ENCODE measurements around the gene P3H4. TPM values are rescaled to one million over a fixed set of nuclear protein-coding genes. Genes with fewer than 3 reads are reported as not detected.
A peak's percentile ranks its signal among the peaks of the same experiment; 100 is the strongest.

P3H4 gene
- total and polyA plus RNA-seq, 10 of the 15 experiments (the other 5 are each of a cell fraction or from before 2014, with no cell fraction given): 0.32 to 1.1 (median 0.64) TPM; not detected in 1

DNA sequence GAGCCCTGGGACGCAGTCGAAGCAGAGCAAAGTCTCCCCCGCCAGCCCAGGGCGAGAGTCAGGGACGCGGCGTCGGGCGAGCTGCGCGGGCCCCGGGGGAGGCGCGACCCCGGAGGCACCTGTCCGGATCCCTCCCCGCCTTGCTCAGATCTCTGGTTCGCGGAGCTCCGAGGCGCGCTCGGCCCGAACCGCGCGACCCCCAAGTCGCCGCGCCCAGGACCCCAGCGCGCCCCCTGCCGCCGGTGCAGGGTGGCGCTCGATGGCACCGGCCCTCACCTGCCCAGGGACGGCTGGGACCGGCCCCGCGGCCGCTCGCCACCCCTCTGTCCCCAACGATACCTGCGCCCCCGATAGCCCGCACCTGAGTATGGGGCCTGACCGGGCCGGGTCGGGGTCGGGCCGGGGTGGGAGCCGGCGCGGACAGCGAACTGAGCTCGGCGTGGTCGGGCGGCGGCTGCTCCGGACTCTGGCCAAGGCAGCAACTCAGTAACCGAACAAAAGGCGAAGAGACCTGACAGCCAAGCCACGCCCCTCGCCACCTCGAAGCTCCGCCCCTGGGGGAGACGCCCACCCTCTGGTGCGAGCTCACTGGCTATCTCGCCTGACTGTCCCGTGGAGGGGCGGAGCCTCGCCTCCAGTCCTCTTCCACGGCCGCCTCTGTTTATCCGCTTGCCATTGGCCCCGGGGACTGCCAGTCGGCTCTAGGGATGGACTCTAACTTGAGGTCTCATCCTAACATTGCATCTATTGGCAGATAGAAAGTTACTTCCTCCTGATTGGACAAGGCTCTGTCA is 25.3 kb downstream of the P3H4 start, which contains the start of gene JUP (continued):
- TF ChIP-seq, protein P1, sequence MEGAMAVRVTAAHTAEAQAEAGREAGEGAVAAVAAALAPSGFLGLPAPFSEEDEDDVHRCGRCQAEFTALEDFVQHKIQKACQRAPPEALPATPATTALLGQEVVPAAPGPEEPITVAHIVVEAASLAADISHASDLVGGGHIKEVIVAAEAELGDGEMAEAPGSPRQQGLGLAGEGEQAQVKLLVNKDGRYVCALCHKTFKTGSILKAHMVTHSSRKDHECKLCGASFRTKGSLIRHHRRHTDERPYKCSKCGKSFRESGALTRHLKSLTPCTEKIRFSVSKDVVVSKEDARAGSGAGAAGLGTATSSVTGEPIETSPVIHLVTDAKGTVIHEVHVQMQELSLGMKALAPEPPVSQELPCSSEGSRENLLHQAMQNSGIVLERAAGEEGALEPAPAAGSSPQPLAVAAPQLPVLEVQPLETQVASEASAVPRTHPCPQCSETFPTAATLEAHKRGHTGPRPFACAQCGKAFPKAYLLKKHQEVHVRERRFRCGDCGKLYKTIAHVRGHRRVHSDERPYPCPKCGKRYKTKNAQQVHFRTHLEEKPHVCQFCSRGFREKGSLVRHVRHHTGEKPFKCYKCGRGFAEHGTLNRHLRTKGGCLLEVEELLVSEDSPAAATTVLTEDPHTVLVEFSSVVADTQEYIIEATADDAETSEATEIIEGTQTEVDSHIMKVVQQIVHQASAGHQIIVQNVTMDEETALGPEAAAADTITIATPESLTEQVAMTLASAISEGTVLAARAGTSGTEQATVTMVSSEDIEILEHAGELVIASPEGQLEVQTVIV (IDR thresholded peaks at IDR 0.05; ENCODE audit: borderline replicate concordance, partially characterized antibody): no peak
- TF ChIP-seq BACH1 (IDR thresholded peaks at IDR 0.05; ENCODE audit: borderline replicate concordance): 0 out of 2 replicates have a peak, but pooled peaks have one; percentile 47
- 0 out of 2 replicates have a peak, but pooled peaks have one; percentile 29 for TF ChIP-seq RB1 (IDR thresholded peaks at IDR 0.05; ENCODE audit: borderline replicate concordance)
- no peak for TF ChIP-seq ZBTB40 (IDR thresholded peaks at IDR 0.05; ENCODE audit: borderline replicate concordance)
- peak; percentile 90 for TF ChIP-seq LARP7 (IDR thresholded peaks at IDR 0.05)
- TF ChIP-seq FOXK2 (IDR thresholded peaks at IDR 0.05): peak; percentile 36; the same call in 1 of the 2 replicates
- TF ChIP-seq MTA2 (IDR thresholded peaks at IDR 0.05; ENCODE audit: low read depth): no peak
- TF ChIP-seq, protein P2, sequence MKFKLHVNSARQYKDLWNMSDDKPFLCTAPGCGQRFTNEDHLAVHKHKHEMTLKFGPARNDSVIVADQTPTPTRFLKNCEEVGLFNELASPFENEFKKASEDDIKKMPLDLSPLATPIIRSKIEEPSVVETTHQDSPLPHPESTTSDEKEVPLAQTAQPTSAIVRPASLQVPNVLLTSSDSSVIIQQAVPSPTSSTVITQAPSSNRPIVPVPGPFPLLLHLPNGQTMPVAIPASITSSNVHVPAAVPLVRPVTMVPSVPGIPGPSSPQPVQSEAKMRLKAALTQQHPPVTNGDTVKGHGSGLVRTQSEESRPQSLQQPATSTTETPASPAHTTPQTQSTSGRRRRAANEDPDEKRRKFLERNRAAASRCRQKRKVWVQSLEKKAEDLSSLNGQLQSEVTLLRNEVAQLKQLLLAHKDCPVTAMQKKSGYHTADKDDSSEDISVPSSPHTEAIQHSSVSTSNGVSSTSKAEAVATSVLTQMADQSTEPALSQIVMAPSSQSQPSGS (IDR thresholded peaks at IDR 0.05; ENCODE audit: low read length): no peak
- no peak for TF ChIP-seq JUND (IDR thresholded peaks at IDR 0.05; ENCODE audit: low read depth, low read length)
- TF ChIP-seq ZBTB33 (IDR thresholded peaks at IDR 0.05): no peak; the same call in 1 of the 2 replicates
- TF ChIP-seq, protein P3, sequence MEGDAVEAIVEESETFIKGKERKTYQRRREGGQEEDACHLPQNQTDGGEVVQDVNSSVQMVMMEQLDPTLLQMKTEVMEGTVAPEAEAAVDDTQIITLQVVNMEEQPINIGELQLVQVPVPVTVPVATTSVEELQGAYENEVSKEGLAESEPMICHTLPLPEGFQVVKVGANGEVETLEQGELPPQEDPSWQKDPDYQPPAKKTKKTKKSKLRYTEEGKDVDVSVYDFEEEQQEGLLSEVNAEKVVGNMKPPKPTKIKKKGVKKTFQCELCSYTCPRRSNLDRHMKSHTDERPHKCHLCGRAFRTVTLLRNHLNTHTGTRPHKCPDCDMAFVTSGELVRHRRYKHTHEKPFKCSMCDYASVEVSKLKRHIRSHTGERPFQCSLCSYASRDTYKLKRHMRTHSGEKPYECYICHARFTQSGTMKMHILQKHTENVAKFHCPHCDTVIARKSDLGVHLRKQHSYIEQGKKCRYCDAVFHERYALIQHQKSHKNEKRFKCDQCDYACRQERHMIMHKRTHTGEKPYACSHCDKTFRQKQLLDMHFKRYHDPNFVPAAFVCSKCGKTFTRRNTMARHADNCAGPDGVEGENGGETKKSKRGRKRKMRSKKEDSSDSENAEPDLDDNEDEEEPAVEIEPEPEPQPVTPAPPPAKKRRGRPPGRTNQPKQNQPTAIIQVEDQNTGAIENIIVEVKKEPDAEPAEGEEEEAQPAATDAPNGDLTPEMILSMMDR (IDR thresholded peaks at IDR 0.05 in 2 of 3, conservative IDR thresholded peaks at IDR 0.05 in 1 of 3; ENCODE audit: control insufficient read depth in 2 of 3, extremely low read depth in 1 of 3, insufficient read depth in 1 of 3, low read depth in 3 of 3, low read length in 3 of 3): peak; percentile 38 to 50 (median 47); a peak in 5 of 6 replicates
- TF ChIP-seq HDAC6 (IDR thresholded peaks at IDR 0.05; ENCODE audit: unreplicated experiment): no peak
- TF ChIP-seq CBFB (IDR thresholded peaks at IDR 0.05; ENCODE audit: low read depth): no peak
- TF ChIP-seq CBX5 (IDR thresholded peaks at IDR 0.05; ENCODE audit: low read depth): no peak
- no peak for TF ChIP-seq PML (IDR thresholded peaks at IDR 0.05; ENCODE audit: low read length)
- peak; percentile 34; the same call in 1 of the 2 replicates for TF ChIP-seq HDGF (IDR thresholded peaks at IDR 0.05)
- TF ChIP-seq IKZF2 (IDR thresholded peaks at IDR 0.05): no peak
- TF ChIP-seq NRF1 (conservative IDR thresholded peaks at IDR 0.05; ENCODE audit: low read depth, low read length): no peak

Measured in GM12878 (cell line).